H1 (cell line): ENCODE data around the gene PBXIP1. TPM values are rescaled to one million over a fixed set of nuclear protein-coding genes. Genes with fewer than 3 reads are reported as not detected.

Experiments
- CBX8 ChIP-seq: fragments of 300-800, 300-1000 bp; sonication (generic); IDR thresholded peaks from 2 replicates; pipeline ENCODE4 v1.7.1; 2016; ENCODE audit warnings: low read depth, low read length, borderline replicate concordance
- CHD1 ChIP-seq: IDR thresholded peaks from 2 replicates; pipeline ENCODE4 v1.6.1; 2012; ENCODE audit warnings: low read depth, low read length, improper control_type of control experiment
- CTBP2 ChIP-seq: IDR thresholded peaks from 2 replicates; pipeline ENCODE4 v1.7.0; 2011; ENCODE audit warnings: borderline replicate concordance, mild to moderate bottlenecking, moderate library complexity, mixed read lengths, low read length; ENCODE audit not compliant: insufficient read depth, insufficient read length
- EP300 ChIP-seq, 2 experiments: IDR thresholded peaks; 1 replicate in 1 of 2; 2 replicates in 1 of 2; pipeline ENCODE4 v1.6.1; 2011 to 2012; ENCODE audit warnings: low read depth in 2 of 2, low read length in 2 of 2, mild to moderate bottlenecking in 2 of 2, borderline replicate concordance in 1 of 2, inconsistent platforms in 1 of 2, moderate library complexity in 1 of 2
- FOSL1 ChIP-seq: IDR thresholded peaks from 2 replicates; pipeline ENCODE4 v1.6.1; 2011; ENCODE audit warnings: mild to moderate bottlenecking, low read depth, low read length, moderate library complexity; ENCODE audit not compliant: insufficient read depth
- GABPA ChIP-seq: IDR thresholded peaks from 2 replicates; pipeline ENCODE4 v1.6.1; 2011; ENCODE audit warnings: mild to moderate bottlenecking, low read length, moderate library complexity, borderline replicate concordance; ENCODE audit not compliant: insufficient read depth
- GTF2F1 ChIP-seq: IDR thresholded peaks from 2 replicates; pipeline ENCODE4 v1.6.1; 2012; ENCODE audit warnings: low read depth, low read length, improper control_type of control experiment, borderline replicate concordance
- JUN ChIP-seq: IDR thresholded peaks from 2 replicates; pipeline ENCODE4 v1.6.1; 2011; ENCODE audit warnings: low read depth, mild to moderate bottlenecking, improper control_type of control experiment, low read length
- JUND ChIP-seq: IDR thresholded peaks from 2 replicates; pipeline ENCODE4 v1.6.1; 2011; ENCODE audit warnings: mild to moderate bottlenecking, improper control_type of control experiment, low read length
- POLR2A ChIP-seq, 2 experiments: IDR thresholded peaks; 1 replicate in 1 of 2; 2 replicates in 1 of 2; pipeline ENCODE4 v1.6.1; 2011; ENCODE audit warnings: low read depth in 2 of 2, low read length in 2 of 2, mild to moderate bottlenecking in 2 of 2; ENCODE audit errors: control extremely low read depth in 1 of 2
- SIN3A ChIP-seq, 2 experiments: IDR thresholded peaks in 1 of 2; conservative IDR thresholded peaks in 1 of 2; 2 replicates each; pipeline ENCODE4 v1.6.1; 2011 to 2012; ENCODE audit warnings: low read length in 2 of 2, improper control_type of control experiment in 1 of 2, low read depth in 1 of 2, mild to moderate bottlenecking in 1 of 2
- SP4 ChIP-seq: IDR thresholded peaks from 2 replicates; pipeline ENCODE4 v1.6.1; 2012; ENCODE audit warnings: low read length, inconsistent platforms
- SUZ12 ChIP-seq: fragments of 200-600 bp; sonication (generic); IDR thresholded peaks from 2 replicates; pipeline ENCODE4 v1.6.1; 2012; ENCODE audit warnings: mild to moderate bottlenecking, inconsistent platforms, low read length, moderate library complexity, mixed read lengths
- TAF1 ChIP-seq: IDR thresholded peaks from 2 replicates; pipeline ENCODE4 v1.6.1; 2011; ENCODE audit warnings: mild to moderate bottlenecking, low read depth, low read length
- TCF12 ChIP-seq: IDR thresholded peaks from 2 replicates; pipeline ENCODE4 v1.6.1; 2011; ENCODE audit warnings: low read depth, mild to moderate bottlenecking, low read length
- polyA plus RNA-seq, 7 experiments: library from polyadenylated mRNA; depleted of rRNA in 3 of 7; stranded (reverse) in 5 of 7; unstranded in 2 of 7; fragments of >200 nt in 5 of 7; fragments of 200-250 nt in 2 of 7; gene quantifications; 1 replicate in 5 of 7; 2 replicates in 1 of 7; 4 replicates in 1 of 7; pipeline versions ENCODE4 v1.2.1 to v1.2.3, GENCODE V29; 2011 to 2013; ENCODE audit warnings: missing spikeins in 2 of 7, mixed read lengths in 2 of 7
- total RNA-seq: library from RNA; stranded (reverse); fragmentation: NEBNext Ultra II Directional; extraction: Animal tissue kit (Norgen Biotek cat#: 25700); gene quantifications from 2 replicates; pipeline ENCODE4 v1.2.1, GENCODE V29; 2021
- TF ChIP-seq, protein P1 (sequence below): IDR thresholded peaks from 2 replicates; pipeline ENCODE4 v1.6.1; 2012; ENCODE audit warnings: inconsistent platforms
- TF ChIP-seq, protein P2 (sequence below), 3 experiments: IDR thresholded peaks; 1 replicate in 2 of 3; 2 replicates in 1 of 3; pipeline versions ENCODE4 v1.5.1 to v1.6.1; 2011; ENCODE audit warnings: low read length in 3 of 3, mild to moderate bottlenecking in 3 of 3, inconsistent platforms in 2 of 3, low read depth in 1 of 3, moderate library complexity in 1 of 3; ENCODE audit not compliant: insufficient read depth in 1 of 3; ENCODE audit errors: control extremely low read depth in 1 of 3
- TF ChIP-seq, protein P3 (sequence below): IDR thresholded peaks from 2 replicates; pipeline ENCODE4 v1.6.1; 2011; ENCODE audit warnings: low read length, improper control_type of control experiment

Gene PBXIP1
- total and polyA plus RNA-seq, 2 of the 8 experiments (the other 6 are each of a cell fraction or from before 2014, with no cell fraction given): 12.0 to 19.8 TPM

GRCh38 chr1:154961207-154962155 is 5.6 kb upstream of the PBXIP1 start, which contains the start of gene PYGO2 (continued):
- TF ChIP-seq, protein P1, sequence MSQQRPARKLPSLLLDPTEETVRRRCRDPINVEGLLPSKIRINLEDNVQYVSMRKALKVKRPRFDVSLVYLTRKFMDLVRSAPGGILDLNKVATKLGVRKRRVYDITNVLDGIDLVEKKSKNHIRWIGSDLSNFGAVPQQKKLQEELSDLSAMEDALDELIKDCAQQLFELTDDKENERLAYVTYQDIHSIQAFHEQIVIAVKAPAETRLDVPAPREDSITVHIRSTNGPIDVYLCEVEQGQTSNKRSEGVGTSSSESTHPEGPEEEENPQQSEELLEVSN: peak; percentile 46; the same call in 1 of the 2 replicates
- TF ChIP-seq CBX8 (no peak), POLR2A (IDR thresholded peaks at IDR 0.05; ENCODE audit: control extremely low read depth in 1 of 2, low read depth in 2 of 2, low read length in 2 of 2) (peak; percentile 85 to 90), EP300 (IDR thresholded peaks at IDR 0.05; ENCODE audit: borderline replicate concordance in 1 of 2, low read depth in 2 of 2, low read length in 2 of 2) (peak in 1 of 2 experiments; percentile 77; a peak in 1 of 3 replicates), FOSL1 (no peak), TCF12 (no peak), SUZ12 (no peak), CTBP2 (no peak), GTF2F1 (no peak), SP4 (no peak), GABPA (peak; percentile 88), JUN (no peak), SIN3A (conservative IDR thresholded peaks at IDR 0.05 in 1 of 2, IDR thresholded peaks at IDR 0.05 in 1 of 2; ENCODE audit: low read depth in 1 of 2, low read length in 2 of 2) (peak; percentile 36 to 59; a peak in 3 of 4 replicates), CHD1 (no peak), TAF1 (peak; percentile 86), JUND (peak; percentile 64; the same call in 1 of the 2 replicates)
- TF ChIP-seq, protein P2, sequence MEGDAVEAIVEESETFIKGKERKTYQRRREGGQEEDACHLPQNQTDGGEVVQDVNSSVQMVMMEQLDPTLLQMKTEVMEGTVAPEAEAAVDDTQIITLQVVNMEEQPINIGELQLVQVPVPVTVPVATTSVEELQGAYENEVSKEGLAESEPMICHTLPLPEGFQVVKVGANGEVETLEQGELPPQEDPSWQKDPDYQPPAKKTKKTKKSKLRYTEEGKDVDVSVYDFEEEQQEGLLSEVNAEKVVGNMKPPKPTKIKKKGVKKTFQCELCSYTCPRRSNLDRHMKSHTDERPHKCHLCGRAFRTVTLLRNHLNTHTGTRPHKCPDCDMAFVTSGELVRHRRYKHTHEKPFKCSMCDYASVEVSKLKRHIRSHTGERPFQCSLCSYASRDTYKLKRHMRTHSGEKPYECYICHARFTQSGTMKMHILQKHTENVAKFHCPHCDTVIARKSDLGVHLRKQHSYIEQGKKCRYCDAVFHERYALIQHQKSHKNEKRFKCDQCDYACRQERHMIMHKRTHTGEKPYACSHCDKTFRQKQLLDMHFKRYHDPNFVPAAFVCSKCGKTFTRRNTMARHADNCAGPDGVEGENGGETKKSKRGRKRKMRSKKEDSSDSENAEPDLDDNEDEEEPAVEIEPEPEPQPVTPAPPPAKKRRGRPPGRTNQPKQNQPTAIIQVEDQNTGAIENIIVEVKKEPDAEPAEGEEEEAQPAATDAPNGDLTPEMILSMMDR (IDR thresholded peaks at IDR 0.05; ENCODE audit: control extremely low read depth in 1 of 3, insufficient read depth in 1 of 3, low read depth in 1 of 3, low read length in 3 of 3): peak; percentile 37 to 55 (median 53)
- TF ChIP-seq, protein P3, sequence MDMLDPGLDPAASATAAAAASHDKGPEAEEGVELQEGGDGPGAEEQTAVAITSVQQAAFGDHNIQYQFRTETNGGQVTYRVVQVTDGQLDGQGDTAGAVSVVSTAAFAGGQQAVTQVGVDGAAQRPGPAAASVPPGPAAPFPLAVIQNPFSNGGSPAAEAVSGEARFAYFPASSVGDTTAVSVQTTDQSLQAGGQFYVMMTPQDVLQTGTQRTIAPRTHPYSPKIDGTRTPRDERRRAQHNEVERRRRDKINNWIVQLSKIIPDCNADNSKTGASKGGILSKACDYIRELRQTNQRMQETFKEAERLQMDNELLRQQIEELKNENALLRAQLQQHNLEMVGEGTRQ: no peak
